22Rv1 (cell line): ENCODE data around the gene CDK15.

ENCODE experiments used
- ZFX ChIP-seq: fragments of 450-650 bp; IDR thresholded peaks from 2 replicates; pipeline ENCODE4 v1.6.1; 2017; ENCODE audit warnings: antibody characterized with exemption, borderline replicate concordance
- TF ChIP-seq, protein P1 (sequence below): fragments of 450-650 bp; IDR thresholded peaks from 2 replicates; pipeline ENCODE4 v1.5.1; 2017; ENCODE audit warnings: mild to moderate bottlenecking

GRCh38 chr2:201781557-201782051, 24.7 kb upstream of the CDK15 start:
- TF ChIP-seq, protein P1, sequence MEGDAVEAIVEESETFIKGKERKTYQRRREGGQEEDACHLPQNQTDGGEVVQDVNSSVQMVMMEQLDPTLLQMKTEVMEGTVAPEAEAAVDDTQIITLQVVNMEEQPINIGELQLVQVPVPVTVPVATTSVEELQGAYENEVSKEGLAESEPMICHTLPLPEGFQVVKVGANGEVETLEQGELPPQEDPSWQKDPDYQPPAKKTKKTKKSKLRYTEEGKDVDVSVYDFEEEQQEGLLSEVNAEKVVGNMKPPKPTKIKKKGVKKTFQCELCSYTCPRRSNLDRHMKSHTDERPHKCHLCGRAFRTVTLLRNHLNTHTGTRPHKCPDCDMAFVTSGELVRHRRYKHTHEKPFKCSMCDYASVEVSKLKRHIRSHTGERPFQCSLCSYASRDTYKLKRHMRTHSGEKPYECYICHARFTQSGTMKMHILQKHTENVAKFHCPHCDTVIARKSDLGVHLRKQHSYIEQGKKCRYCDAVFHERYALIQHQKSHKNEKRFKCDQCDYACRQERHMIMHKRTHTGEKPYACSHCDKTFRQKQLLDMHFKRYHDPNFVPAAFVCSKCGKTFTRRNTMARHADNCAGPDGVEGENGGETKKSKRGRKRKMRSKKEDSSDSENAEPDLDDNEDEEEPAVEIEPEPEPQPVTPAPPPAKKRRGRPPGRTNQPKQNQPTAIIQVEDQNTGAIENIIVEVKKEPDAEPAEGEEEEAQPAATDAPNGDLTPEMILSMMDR, result no peak
- no peak for TF ChIP-seq ZFX
